IPS DF 4.7 (cell line): Measurements from ENCODE around the gene ARPC5L.

ENCODE experiments used
- DNase-seq: peaks from one replicate; pipeline ENCODE4 v3.0.0-alpha.2; 2013; ENCODE audit warnings: low spot score; ENCODE audit errors: extremely low read depth

ARPC5L gene

GRCh38 chr9:124863371-124863871, 1.5 kb downstream of the ARPC5L start:
- no peak for DNase-seq

- DNase-seq = no peak
Observed at GRCh38 chr9:124868511-124869465, 6.9 kb downstream of the ARPC5L start.

GRCh38 chr9:124869466-124869985, 7.6 kb downstream of the ARPC5L start:
- DNase-seq = no peak

GRCh38 chr9:124869986-124870560, 8.1 kb downstream of the ARPC5L start:
- no peak for DNase-seq

GRCh38 chr9:124870723-124871122, 8.8 kb downstream of the ARPC5L start:
- DNase-seq = no peak

GRCh38 chr9:124871156-124871561, 9.2 kb downstream of the ARPC5L start:
- no peak for DNase-seq

- DNase-seq = no peak
Observed at GRCh38 chr9:124873664-124874063, 11.7 kb downstream of the ARPC5L start.

GRCh38 chr9:124875501-124875900, 13.6 kb downstream of the ARPC5L start:
- no peak for DNase-seq

- no peak for DNase-seq
Observed at GRCh38 chr9:124877021-124877782, 15.3 kb downstream of the ARPC5L start.

GRCh38 chr9:124878021-124878420, 16.1 kb downstream of the ARPC5L start:
- DNase-seq = no peak

GRCh38 chr9:124878518-124878917, 16.6 kb downstream of the ARPC5L start:
- DNase-seq = no peak

- DNase-seq = no peak
Observed at GRCh38 chr9:124879226-124879625, 17.3 kb downstream of the ARPC5L start.

GRCh38 chr9:124880501-124880900, 18.6 kb downstream of the ARPC5L start:
- no peak for DNase-seq

GRCh38 chr9:124881138-124881743, 19.3 kb downstream of the ARPC5L start:
- DNase-seq = no peak

- DNase-seq = no peak
Observed at GRCh38 chr9:124882231-124882630, 20.3 kb downstream of the ARPC5L start.

GRCh38 chr9:124884376-124884775, 22.4 kb downstream of the ARPC5L start:
- DNase-seq = no peak

GRCh38 chr9:124885551-124885950, 23.6 kb downstream of the ARPC5L start:
- no peak for DNase-seq

GRCh38 chr9:124886461-124886860, 24.5 kb downstream of the ARPC5L start:
- DNase-seq = no peak

- no peak for DNase-seq
Observed at GRCh38 chr9:124886866-124887492, 25.0 kb downstream of the ARPC5L start.

GRCh38 chr9:124887832-124888231, 25.9 kb downstream of the ARPC5L start:
- DNase-seq = no peak

GRCh38 chr9:124889006-124889405, 27.1 kb downstream of the ARPC5L start:
- DNase-seq = no peak
